GDM1 (cell line): Measurements from ENCODE around the gene CCR5AS.
A peak's percentile ranks its signal among the peaks of the same experiment; 100 is the strongest.

ENCODE experiments used
- DNase-seq: peaks from one replicate; lab custom pipeline; 2025; lab: John Stamatoyannopoulos, UW

CCR5AS gene

GRCh38 chr3:46380471-46381221 is 26.2 kb downstream of the CCR5AS start:
- no peak for DNase-seq

- DNase-seq, result peak; percentile 66
Measured at GRCh38 chr3:46378426-46378942, 28.4 kb downstream of the CCR5AS start.

- DNase-seq, result peak; percentile 59
Measured at GRCh38 chr3:46375814-46376213, 31.1 kb downstream of the CCR5AS start.

GRCh38 chr3:46375218-46375617 is 31.6 kb downstream of the CCR5AS start:
- no peak for DNase-seq

GRCh38 chr3:46374755-46375154 is 32.1 kb downstream of the CCR5AS start:
- DNase-seq, result no peak

- peak; percentile 43 for DNase-seq
Measured at GRCh38 chr3:46372492-46373359, 34.1 kb downstream of the CCR5AS start.

- DNase-seq, result no peak
Measured at GRCh38 chr3:46371519-46372340, 35.1 kb downstream of the CCR5AS start.

GRCh38 chr3:46370839-46371518 is 35.9 kb downstream of the CCR5AS start, which contains the start of gene CCR5:
Gene CCR5, plus strand, starts transcription at chr3:46370946. Its CDS starts 1,957 bp downstream, at chr3:46372903.
- DNase-seq, result no peak

- no peak for DNase-seq
Measured at GRCh38 chr3:46369675-46370132, 37.2 kb downstream of the CCR5AS start.

- no peak for DNase-seq
Measured at GRCh38 chr3:46369151-46369550, 37.7 kb downstream of the CCR5AS start.

GRCh38 chr3:46368569-46368968 is 38.3 kb downstream of the CCR5AS start:
- DNase-seq, result peak; percentile 88

GRCh38 chr3:46367811-46368210 is 39.1 kb downstream of the CCR5AS start:
- no peak for DNase-seq

- DNase-seq, result no peak
Measured at GRCh38 chr3:46365737-46366524, 40.9 kb downstream of the CCR5AS start.

- DNase-seq, result no peak
Measured at GRCh38 chr3:46365041-46365440, 41.8 kb downstream of the CCR5AS start.

- no peak for DNase-seq
Measured at GRCh38 chr3:46361408-46362283, 45.2 kb downstream of the CCR5AS start.

GRCh38 chr3:46360907-46361306 is 46.0 kb downstream of the CCR5AS start:
- no peak for DNase-seq

GRCh38 chr3:46359733-46360493 is 47.0 kb downstream of the CCR5AS start:
- no peak for DNase-seq

GRCh38 chr3:46358466-46358865 is 48.4 kb downstream of the CCR5AS start:
- DNase-seq, result no peak

GRCh38 chr3:46356909-46357308 is 50.0 kb downstream of the CCR5AS start:
- DNase-seq, result no peak
